GM19238 (cell line): ENCODE results near the gene ATG4B.

ENCODE experiments used
- DNase-seq: peaks from one replicate; pipeline ENCODE4 v3.0.0; 2011; ENCODE audit warnings: low spot score; ENCODE audit not compliant: insufficient read length

Gene ATG4B

GRCh38 chr2:241637795-241638660 is 535 bp downstream of the ATG4B start:
- peak; percentile 58 for DNase-seq

GRCh38 chr2:241638940-241639339 is 1.4 kb downstream of the ATG4B start:
- no peak for DNase-seq

GRCh38 chr2:241639385-241639784 is 1.9 kb downstream of the ATG4B start:
- no peak for DNase-seq

GRCh38 chr2:241640165-241640795 is 2.8 kb downstream of the ATG4B start:
- no peak for DNase-seq

GRCh38 chr2:241641631-241642030 is 4.1 kb downstream of the ATG4B start:
- DNase-seq = no peak

DNA sequence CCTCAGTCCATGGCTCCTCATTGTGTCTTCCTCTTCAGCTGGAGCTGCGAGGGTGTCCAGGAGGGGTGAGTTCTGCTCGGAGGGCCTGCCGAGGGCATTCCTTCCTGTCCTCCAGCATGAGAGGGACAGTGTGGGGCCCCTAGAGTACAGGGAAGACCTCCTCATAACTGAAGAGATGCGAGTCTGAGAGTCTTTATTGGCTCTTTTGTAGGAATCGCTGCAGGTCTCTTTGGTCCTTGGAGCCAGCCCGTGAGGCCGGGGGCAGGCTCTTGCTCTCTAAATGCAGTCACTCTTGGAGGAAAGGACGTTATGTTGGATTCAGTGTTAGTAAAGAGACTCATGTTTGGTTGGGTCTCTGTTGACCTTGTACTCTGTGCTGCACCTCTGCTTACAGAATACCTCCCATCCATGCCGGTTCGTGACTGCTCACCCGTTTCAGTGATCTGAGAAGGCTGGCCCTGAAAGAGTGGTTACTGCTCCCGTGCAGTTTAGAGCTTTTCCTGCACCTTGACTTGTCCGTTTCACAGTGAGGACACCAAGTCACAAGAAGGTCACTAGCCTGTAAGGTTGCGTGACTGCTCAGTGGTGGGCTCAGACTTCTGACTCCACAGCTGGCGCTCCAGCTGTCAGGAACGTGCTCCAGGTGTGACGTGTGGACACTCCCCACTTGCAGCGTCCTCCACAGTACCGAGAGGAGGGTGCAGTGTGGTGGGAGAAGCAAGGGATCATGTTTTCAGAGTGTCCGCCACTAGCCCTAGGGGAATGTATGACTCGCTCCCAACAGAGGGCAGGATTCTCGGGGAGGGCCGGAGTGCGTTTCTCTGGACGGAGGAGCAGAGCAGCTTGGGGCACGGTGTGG is 7.8 kb downstream of the ATG4B start:
- DNase-seq = no peak

DNA sequence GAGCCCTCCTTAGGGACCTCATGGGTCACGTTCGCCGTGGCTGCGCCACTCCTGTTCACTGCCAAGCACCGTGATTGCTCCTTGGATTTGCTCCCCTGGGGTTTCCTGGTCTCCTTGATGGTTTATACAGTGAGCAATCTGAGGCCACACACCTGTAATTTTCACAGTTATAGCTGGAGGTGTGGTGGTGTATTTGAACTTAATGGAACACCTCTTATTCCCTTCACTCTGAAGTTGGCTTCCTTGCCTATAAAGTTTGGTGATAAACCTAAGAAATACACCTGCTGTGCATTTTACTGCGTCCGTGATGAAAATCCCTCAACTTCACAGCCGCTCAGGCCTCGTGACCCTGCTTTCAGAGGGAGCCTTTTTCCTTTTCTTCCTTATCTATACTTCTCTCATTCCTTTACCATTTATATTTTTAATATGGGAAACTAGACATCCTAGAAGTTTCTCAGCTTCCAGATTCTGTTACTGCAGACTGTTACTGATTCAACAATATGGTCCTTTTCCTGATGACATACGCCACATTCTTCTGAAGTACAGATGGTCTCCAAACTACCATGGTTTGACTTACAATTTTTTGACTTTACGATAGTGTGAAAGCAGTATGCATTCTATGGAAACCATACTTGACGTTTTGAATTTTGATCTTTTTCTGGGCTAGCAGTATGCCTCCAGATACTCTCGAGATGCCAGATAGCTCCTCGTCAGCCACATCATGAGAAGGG is 8.6 kb downstream of the ATG4B start:
- DNase-seq = no peak

- DNase-seq = no peak
These were observed 11.0 kb downstream of the ATG4B start for GRCh38 chr2:241648453-241648852.

DNA sequence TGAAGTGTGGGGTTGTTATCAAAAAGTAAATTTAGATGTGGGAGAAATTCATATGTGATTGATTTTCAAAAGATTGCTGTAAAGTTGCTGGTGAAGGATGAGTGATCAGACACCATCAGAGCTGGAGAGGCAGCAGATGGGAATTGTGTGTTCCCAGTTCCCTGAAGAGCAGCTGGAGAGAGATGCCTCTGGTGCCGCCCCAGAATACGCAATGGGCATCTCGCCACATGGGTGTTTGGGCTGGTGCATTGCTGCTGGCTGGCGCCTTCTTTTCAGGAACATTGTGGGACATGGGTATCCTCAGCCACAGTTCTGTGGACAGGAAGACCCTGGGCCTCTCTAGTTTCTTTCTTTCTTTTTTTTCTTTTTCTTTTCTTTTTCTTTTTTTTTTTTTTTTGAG is 11.9 kb downstream of the ATG4B start:
- no peak for DNase-seq

DNA sequence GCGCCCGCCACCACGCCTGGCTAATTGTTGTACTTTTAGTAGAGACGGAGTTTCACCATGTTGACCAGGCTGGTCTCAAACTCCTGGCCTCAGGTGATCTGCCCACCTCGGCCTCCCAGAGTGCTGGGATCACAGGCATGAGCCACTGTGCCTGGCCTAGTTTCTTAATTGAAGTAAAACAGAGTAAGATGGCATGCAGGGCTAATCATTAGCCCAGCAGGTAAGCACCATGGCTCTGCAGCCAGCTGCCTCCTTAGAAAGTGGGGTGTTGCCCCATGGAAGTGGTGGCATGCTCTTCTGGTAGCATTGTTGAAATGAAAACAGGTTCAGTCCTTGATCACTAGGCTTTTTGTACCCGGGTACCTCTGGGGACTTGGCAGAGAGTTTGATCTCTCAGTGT is 12.4 kb downstream of the ATG4B start:
- no peak for DNase-seq

GRCh38 chr2:241652142-241652541 is 14.6 kb downstream of the ATG4B start:
- no peak for DNase-seq

DNA sequence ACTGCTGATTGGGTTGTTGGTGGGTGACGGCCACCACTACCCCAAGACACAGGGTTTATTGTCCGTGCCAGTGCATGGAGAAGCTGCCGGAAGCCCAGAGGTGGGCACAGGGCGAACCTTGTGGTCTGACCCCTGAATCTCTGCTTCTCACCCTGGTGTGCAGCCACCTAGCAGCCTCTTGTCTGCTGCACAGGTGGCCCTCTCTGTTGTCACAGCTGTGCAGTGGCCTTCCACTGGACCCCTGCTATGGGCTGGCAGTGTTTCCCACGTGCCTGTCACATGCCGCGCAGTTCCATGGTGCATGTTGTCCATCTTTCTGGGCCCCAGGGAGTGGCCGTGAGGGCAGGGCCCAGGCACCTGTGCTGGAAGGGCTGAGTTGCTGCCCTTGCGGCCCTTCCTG is 15.2 kb downstream of the ATG4B start:
- no peak for DNase-seq

- no peak for DNase-seq
These were observed 15.8 kb downstream of the ATG4B start for GRCh38 chr2:241653210-241653750.

DNA sequence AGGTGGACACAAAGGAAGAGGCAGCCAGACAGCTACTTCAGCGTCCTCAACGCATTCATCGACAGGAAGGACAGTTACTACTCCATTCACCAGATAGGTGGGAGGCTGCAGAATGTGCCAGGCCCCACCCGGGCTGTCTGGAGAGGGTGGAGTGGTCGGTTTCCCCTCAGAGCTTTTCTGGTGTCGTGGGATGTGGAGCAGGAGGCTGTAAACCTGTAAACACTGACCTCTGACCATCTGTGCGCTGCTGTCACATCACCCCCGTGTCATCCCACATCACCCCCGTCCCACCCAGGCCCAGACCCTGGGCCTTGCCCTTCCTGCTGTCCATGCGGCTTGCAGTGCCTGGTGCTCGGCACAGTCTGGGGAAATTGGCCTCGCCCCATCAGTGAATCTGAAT is 17.1 kb downstream of the ATG4B start:
- no peak for DNase-seq

DNA sequence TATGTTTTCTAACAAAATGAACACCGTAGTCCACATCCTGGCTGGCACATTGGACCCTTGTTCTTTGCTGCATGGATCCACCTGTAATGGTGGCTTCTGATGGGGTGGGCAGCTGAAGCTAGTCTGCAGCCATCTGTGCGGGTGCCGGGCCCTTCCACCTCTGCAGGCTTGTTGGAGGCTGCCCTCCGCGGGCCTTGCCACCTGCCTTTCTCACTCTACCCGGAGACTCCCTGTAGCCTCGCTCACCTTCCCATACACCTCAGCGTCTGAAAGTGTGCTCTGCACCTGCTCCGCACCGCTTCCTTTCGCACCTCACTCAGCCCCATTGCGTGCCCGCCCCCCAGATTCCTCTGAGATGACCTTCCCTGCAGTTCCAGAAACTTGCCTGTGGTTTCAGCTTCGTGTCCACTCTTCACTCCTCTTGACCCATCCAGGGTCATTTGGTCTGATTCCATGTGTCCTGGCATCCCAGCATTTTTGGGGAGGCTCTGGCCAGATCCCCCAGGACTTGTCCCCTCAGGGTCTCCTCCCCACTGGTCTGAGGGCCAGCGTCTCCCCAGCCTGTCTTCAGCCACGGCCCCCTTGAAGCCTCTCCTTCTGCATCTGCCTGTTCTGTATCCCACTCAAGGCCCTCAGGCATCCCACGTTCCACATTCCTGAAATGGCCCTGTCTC is 18.2 kb downstream of the ATG4B start:
- no peak for DNase-seq

DNA sequence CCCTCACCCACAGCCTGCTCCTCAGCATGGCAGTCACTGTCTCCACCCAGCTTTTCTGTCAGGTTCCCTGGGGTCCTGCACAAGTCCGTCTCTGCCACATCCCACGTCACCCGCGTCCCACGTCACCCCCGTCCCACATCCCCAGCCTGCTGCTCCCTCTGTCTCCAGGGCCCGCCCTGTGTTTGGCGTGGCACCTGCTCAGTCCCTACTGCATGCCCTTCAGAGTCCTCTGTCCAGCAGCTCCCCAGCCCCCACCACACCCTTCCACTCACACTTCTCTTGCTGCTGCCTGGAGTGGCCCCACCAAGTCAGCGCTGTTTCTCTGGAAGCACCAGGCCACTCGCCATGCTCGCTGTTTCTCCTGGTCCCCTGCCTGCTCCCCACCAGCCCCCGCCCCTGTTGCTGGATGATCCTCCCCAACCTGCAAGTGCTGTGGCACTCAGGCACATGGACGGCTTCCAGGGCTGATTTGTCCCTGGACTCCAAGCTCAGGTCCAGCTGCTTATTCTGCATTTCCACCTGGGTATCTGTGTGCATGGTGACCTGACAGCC is 18.8 kb downstream of the ATG4B start:
- no peak for DNase-seq

- no peak for DNase-seq
These were observed 20.3 kb downstream of the ATG4B start for GRCh38 chr2:241657786-241658254.

GRCh38 chr2:241658296-241658695 is 20.8 kb downstream of the ATG4B start:
- no peak for DNase-seq

DNA sequence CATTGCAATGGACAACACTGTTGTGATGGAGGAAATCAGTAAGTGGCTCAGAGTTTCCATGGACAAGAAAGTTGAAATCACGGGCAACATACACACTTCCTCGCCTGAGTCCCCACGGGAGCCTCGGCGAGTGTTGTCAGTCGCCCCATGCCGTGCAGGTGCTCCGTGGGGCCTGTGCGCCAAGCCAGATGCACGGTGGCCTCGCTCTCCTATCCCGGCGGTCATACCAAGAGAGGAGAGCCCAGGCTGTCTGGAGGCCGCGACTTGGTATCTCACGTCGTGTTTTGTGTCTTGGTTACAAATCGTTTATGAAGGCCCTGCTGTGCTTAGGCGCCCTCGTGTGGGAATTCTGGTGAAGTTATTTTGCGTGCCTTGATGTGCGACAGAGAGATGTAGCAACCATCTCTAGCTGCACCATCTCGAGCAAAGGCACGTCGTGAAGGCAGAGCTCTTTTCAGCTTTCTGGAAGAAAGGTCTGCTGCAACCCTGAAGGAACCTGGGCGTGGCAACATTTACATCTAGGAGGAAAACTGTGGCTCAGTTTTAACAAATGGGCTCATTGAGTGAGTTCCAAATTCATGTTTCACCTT is 21.8 kb downstream of the ATG4B start:
- no peak for DNase-seq
